ENCODE results near the gene NOTCH3.

The NOTCH3 gene

GRCh38 chr19:15210323-15210781 lies 9.6 kb upstream of the NOTCH3 start:
- peak; percentile 66 to 97 for DNase-seq (ENCODE audit: low read depth in 2 of 2)
- H3K4me3 ChIP-seq (replicated peaks in 1 of 2; ENCODE audit: low read depth in 2 of 2, low read length in 2 of 2) = no peak overlapping the region
- TF ChIP-seq, protein P1, sequence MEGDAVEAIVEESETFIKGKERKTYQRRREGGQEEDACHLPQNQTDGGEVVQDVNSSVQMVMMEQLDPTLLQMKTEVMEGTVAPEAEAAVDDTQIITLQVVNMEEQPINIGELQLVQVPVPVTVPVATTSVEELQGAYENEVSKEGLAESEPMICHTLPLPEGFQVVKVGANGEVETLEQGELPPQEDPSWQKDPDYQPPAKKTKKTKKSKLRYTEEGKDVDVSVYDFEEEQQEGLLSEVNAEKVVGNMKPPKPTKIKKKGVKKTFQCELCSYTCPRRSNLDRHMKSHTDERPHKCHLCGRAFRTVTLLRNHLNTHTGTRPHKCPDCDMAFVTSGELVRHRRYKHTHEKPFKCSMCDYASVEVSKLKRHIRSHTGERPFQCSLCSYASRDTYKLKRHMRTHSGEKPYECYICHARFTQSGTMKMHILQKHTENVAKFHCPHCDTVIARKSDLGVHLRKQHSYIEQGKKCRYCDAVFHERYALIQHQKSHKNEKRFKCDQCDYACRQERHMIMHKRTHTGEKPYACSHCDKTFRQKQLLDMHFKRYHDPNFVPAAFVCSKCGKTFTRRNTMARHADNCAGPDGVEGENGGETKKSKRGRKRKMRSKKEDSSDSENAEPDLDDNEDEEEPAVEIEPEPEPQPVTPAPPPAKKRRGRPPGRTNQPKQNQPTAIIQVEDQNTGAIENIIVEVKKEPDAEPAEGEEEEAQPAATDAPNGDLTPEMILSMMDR (IDR thresholded peaks at IDR 0.05; ENCODE audit: low read depth, low read length) = no peak

DNA sequence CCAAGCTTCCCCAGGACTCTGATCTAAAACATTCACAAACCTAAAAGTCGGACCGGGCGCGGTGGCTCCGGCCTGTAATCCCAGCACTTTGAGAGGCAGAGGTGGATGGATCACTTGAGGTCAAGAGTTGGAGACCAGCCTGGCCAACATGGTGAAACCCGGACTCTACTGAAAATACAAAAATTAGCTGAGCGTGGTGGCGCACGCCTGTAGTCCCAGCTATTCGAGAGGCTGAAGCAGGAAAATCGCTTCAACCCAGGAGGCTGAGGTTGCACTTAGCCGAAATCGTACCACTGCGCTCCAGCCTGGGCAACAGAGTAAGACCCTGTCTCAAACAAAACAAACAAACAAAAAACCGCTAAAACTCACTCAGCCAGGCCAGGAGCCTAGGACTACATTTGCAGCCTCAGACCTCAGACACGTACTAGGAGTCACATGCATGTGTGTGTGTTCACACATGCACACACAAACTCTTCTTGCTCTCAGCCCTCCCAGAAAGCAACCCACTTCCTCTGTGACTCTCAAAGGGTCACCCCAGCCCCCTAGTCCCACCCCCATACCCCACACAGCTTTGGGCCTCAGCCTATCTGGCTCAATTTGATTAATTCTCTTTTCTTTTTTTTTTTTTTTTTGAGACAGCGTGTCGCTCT lies 704 bp upstream of the NOTCH3 start:
- TF ChIP-seq, protein P1 (IDR thresholded peaks at IDR 0.05; ENCODE audit: low read depth, low read length) = no peak
- no peak for DNase-seq (ENCODE audit: low read depth in 2 of 2)
- peak overlapping the region; percentile 35 to 81 for H3K4me3 ChIP-seq (replicated peaks in 1 of 2; ENCODE audit: low read depth in 2 of 2, low read length in 2 of 2)

DNA sequence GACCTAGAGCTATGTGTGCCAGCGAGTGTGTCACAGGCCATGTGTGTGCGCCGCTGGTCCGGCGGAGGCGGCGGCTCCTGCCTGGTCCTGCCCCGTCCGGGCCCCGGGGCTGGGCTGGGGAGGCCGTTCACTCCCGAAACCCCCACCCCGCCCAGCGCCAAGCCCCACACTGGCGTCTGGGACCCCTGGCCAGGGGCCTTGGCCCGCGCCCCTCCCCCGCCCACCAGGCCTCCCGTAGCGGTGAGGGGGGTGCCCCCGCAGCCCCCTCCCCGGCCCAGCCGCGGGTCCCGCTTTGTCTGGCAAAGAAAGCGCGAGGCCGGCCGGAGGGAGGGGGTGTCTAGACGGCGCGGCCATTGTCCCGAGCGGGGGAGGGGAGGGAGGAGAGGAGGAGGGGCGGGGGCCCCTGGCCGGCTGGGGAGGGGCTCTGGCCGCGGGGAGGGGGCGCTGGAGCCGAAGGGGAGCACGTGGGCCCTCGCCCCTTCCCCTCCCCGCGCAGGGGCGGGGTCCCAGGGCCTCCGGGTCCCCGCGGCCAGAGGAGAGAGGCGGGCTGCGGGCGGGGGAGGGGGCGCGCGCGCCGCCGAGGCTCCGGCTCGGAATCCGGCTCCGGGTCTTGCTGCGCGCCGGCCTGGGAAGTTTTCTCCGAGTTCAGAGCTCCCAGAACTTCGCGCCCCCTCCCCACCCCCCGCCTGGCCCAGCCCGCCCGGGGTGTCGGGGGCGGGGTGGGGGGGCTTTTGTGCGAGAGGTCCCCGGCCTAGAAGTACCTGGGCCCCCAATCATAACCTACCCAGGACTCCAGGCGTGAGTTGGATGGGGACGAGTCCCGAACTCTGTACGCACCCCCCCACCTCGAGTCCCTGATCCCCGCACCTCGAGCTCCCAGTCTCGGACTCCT lies 888 bp downstream of the NOTCH3 start:
- TF ChIP-seq, protein P1 (IDR thresholded peaks at IDR 0.05; ENCODE audit: low read depth, low read length) = no peak
- peak overlapping the region; percentile 81 for H3K4me3 ChIP-seq (replicated peaks in 1 of 2; ENCODE audit: low read depth in 2 of 2, low read length in 2 of 2)
- peak in 1 of 2 donors; percentile 45 for DNase-seq (ENCODE audit: low read depth in 2 of 2)

GRCh38 chr19:15198951-15199660 lies 1.7 kb downstream of the NOTCH3 start:
- no peak for DNase-seq (ENCODE audit: low read depth in 2 of 2)
- TF ChIP-seq, protein P1 (IDR thresholded peaks at IDR 0.05; ENCODE audit: low read depth, low read length) = no peak
- H3K4me3 ChIP-seq (replicated peaks in 1 of 2; ENCODE audit: low read depth in 2 of 2, low read length in 2 of 2) = peak overlapping the region; percentile 11 to 81

DNA sequence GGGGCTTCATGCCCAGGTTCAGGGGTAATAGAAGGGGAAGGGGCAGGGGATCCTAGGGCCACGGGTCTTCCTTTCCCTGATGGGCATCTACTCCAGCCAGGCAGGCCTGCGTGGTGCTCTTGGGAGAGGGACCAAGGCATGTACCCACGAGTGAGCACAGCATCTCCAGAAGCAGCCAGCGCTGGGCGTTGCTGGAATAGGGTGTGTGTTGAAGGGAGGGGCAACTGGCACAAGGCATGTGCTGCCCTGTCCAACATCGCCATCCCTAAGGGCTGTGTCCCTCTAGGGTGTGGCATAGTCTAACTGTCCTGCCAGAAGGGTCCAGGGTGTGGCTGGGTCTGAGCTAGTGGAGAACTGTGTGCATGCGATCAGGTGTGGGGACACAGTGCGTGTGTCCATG lies 2.9 kb downstream of the NOTCH3 start:
- TF ChIP-seq, protein P1 (IDR thresholded peaks at IDR 0.05; ENCODE audit: low read depth, low read length) = no peak
- DNase-seq (ENCODE audit: low read depth in 2 of 2) = no peak
- H3K4me3 ChIP-seq (replicated peaks in 1 of 2; ENCODE audit: low read depth in 2 of 2, low read length in 2 of 2) = no peak overlapping the region

- DNase-seq (ENCODE audit: low read depth in 2 of 2) = peak; percentile 45 to 46
- H3K4me3 ChIP-seq (replicated peaks in 1 of 2; ENCODE audit: low read depth in 2 of 2, low read length in 2 of 2) = no peak overlapping the region
- TF ChIP-seq, protein P1 (IDR thresholded peaks at IDR 0.05; ENCODE audit: low read depth, low read length) = no peak
Observed at GRCh38 chr19:15197275-15197941, 3.4 kb downstream of the NOTCH3 start.

Measured in cardiac fibroblast (primary cell).